Breast epithelium (tissue), 3 donors: ENCODE measurements around the gene RIMS1.

Source experiments
- CTCF ChIP-seq, 3 donors: fragments of 450-650 bp; IDR thresholded peaks; one replicate each; pipeline ENCODE4 v1.5.1; 2016 to 2017; ENCODE audit warnings: antibody characterized with exemption in 3 of 3, mild to moderate bottlenecking in 3 of 3, moderate library complexity in 3 of 3
- POLR2AphosphoS5 ChIP-seq, 3 donors: sonication (generic); formaldehyde crosslinking; IDR thresholded peaks; one replicate each; pipeline ENCODE4 v1.6.1; 2017; ENCODE audit warnings: antibody characterized with exemption in 3 of 3

GRCh38 chr6:72374172-72374571 lies 487.8 kb downstream of the RIMS1 start:
- TF ChIP-seq POLR2AphosphoS5 (IDR thresholded peaks at IDR 0.05) (no peak), CTCF (IDR thresholded peaks at IDR 0.05) (no peak)
